Measurements from ENCODE around the gene ADI1. TPM values are rescaled to one million over a fixed set of nuclear protein-coding genes. Genes with fewer than 3 reads are reported as not detected.

Gene ADI1
- total and polyA plus RNA-seq, 10 of the 15 experiments (the other 5 are each of a cell fraction or from before 2014, with no cell fraction given) = 4.4 to 78.7 (median 17.2) TPM

DNA sequence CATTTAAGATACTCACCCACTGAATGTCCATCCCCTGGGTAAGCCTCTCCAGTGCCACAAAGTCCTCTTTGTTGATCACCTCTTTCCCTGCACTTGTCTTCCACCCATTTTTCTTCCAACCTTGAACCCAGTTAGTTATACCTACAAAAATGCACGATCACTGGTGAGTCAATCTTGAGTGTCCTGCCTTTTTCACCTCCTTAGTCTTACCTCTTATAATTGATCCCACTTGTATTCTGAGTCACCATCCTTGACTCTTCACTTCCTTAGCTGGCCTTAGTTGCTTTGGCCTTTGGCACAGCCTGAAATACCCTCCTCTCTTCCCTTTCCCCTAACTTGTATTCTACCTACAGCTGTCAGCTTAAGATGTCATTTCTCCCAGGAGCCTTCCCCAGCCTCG, 28.6 kb upstream of the ADI1 start:
- Histone ChIP-seq H3K4me2 (ENCODE audit: control insufficient read depth, insufficient read depth) (no peak overlapping the region), H3K9ac (ENCODE audit: control insufficient read depth, insufficient read depth, low read length) (no peak overlapping the region), H3K36me3 (ENCODE audit: control insufficient read depth in 2 of 2, insufficient read depth in 2 of 2, low read length in 1 of 2) (peaks cover 10 to 40% of the 10 kb centered on the region in 2 experiments), H3K4me1 (ENCODE audit: control insufficient read depth, insufficient read depth, low read length) (no peaks in the 10 kb centered on the region; the same call in 1 of the 2 replicates), H2AFZ (ENCODE audit: control insufficient read depth, low read depth, low read length) (no peak overlapping the region), H3K4me3 (no peak overlapping the region), H3K27ac (ENCODE audit: control insufficient read depth, insufficient read depth) (no peak overlapping the region), H3K27me3 (replicated peaks in 1 of 2; ENCODE audit: control insufficient read depth in 2 of 2, insufficient read depth in 2 of 2, low read length in 1 of 2) (no peaks in the 10 kb centered on the region), H3K79me2 (ENCODE audit: control insufficient read depth, insufficient read depth, low read length) (no peaks in the 10 kb centered on the region), H3K9me3 (replicated peaks; ENCODE audit: control insufficient read depth, insufficient read depth, low read length) (no peaks in the 10 kb centered on the region), H4K20me1 (ENCODE audit: control insufficient read depth, insufficient read depth) (no peaks in the 10 kb centered on the region)
- intact Hi-C loops (cut with micrococcal nuclease; ENCODE audit: unreplicated experiment) = no loop called here
- no peak for ATAC-seq
- DNase-seq (ENCODE audit: low read depth, low spot score) = no peak
- ChIA-PET SMC1A (ENCODE audit: uncharacterized antibody, unreplicated experiment) (no interaction called here), RAD21 (ENCODE audit: unreplicated experiment) (no interaction called here), CTCF (no interaction called here), POLR2A (no interaction called here)
- FAIRE-seq = no peak
- in situ Hi-C loops (cut with MboI) = no loop called here
- TF ChIP-seq MXI1 (IDR thresholded peaks at IDR 0.05; ENCODE audit: low read depth, low read length) = no peak
- no peak for TF ChIP-seq ETV6 (conservative IDR thresholded peaks at IDR 0.05 in 1 of 2, IDR thresholded peaks at IDR 0.05 in 1 of 2; ENCODE audit: borderline replicate concordance in 1 of 2, low read depth in 1 of 2)
- no peak for TF ChIP-seq ZNF622 (IDR thresholded peaks at IDR 0.05)
- no peak for TF ChIP-seq ZNF217 (IDR thresholded peaks at IDR 0.05)
- no peak for TF ChIP-seq HDAC2 (IDR thresholded peaks at IDR 0.05)
- TF ChIP-seq PAX8 (IDR thresholded peaks at IDR 0.05) = no peak
- no peak for TF ChIP-seq YBX1 (IDR thresholded peaks at IDR 0.05)
- TF ChIP-seq BMI1 (IDR thresholded peaks at IDR 0.05; ENCODE audit: borderline replicate concordance) = no peak
- no peak for TF ChIP-seq SREBF2 (IDR thresholded peaks at IDR 0.05; ENCODE audit: low read length)
- no peak for TF ChIP-seq YY1 (IDR thresholded peaks at IDR 0.05; ENCODE audit: low read depth, low read length)
- TF ChIP-seq FOS (IDR thresholded peaks at IDR 0.05; ENCODE audit: borderline replicate concordance, extremely low read depth, insufficient read length) = no peak
- TF ChIP-seq, protein P1, sequence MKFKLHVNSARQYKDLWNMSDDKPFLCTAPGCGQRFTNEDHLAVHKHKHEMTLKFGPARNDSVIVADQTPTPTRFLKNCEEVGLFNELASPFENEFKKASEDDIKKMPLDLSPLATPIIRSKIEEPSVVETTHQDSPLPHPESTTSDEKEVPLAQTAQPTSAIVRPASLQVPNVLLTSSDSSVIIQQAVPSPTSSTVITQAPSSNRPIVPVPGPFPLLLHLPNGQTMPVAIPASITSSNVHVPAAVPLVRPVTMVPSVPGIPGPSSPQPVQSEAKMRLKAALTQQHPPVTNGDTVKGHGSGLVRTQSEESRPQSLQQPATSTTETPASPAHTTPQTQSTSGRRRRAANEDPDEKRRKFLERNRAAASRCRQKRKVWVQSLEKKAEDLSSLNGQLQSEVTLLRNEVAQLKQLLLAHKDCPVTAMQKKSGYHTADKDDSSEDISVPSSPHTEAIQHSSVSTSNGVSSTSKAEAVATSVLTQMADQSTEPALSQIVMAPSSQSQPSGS (IDR thresholded peaks at IDR 0.05; ENCODE audit: low read length) = no peak
- no peak for TF ChIP-seq TBL1XR1 (IDR thresholded peaks at IDR 0.05; ENCODE audit: low read depth, low read length)
- no peak for TF ChIP-seq HCFC1 (IDR thresholded peaks at IDR 0.05; ENCODE audit: low read length)
- no peak for TF ChIP-seq CHD1 (IDR thresholded peaks at IDR 0.05; ENCODE audit: low read depth, low read length)
- TF ChIP-seq, protein P2, sequence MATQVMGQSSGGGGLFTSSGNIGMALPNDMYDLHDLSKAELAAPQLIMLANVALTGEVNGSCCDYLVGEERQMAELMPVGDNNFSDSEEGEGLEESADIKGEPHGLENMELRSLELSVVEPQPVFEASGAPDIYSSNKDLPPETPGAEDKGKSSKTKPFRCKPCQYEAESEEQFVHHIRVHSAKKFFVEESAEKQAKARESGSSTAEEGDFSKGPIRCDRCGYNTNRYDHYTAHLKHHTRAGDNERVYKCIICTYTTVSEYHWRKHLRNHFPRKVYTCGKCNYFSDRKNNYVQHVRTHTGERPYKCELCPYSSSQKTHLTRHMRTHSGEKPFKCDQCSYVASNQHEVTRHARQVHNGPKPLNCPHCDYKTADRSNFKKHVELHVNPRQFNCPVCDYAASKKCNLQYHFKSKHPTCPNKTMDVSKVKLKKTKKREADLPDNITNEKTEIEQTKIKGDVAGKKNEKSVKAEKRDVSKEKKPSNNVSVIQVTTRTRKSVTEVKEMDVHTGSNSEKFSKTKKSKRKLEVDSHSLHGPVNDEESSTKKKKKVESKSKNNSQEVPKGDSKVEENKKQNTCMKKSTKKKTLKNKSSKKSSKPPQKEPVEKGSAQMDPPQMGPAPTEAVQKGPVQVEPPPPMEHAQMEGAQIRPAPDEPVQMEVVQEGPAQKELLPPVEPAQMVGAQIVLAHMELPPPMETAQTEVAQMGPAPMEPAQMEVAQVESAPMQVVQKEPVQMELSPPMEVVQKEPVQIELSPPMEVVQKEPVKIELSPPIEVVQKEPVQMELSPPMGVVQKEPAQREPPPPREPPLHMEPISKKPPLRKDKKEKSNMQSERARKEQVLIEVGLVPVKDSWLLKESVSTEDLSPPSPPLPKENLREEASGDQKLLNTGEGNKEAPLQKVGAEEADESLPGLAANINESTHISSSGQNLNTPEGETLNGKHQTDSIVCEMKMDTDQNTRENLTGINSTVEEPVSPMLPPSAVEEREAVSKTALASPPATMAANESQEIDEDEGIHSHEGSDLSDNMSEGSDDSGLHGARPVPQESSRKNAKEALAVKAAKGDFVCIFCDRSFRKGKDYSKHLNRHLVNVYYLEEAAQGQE (IDR thresholded peaks at IDR 0.05; ENCODE audit: low read depth, low read length) = no peak
- WGBS (ENCODE audit: insufficient coverage, insufficient replicate concordance, low lambda C conversion rate, missing lambda C conversion rate) = 100% methylated on average over 2 of the region's 2 CpGs
- no TSS peak for BruUV-seq (replicated peaks)
